Astrocyte of the spinal cord (primary cell): Measurements from ENCODE around the gene LCE3C.

Experiments
- DNase-seq: peaks from one replicate; pipeline ENCODE4 v3.0.0; 2011; ENCODE audit warnings: low read depth, low spot score
- H3K4me3 ChIP-seq: 2 replicates; pipeline ENCODE4 v1.5.1; 2011; ENCODE audit warnings: low read depth, mild to moderate bottlenecking, low read length, moderate library complexity
- CTCF ChIP-seq: IDR thresholded peaks from 2 replicates; pipeline ENCODE4 v1.5.1; 2012; ENCODE audit warnings: low read depth, mild to moderate bottlenecking, low read length, inconsistent platforms
- in situ Hi-C: cut with HindIII; loops from 2 replicates; pipeline ENCODE4 v1.10.0; 2017; ENCODE audit warnings: low sequenced_read_pairs

Gene LCE3C

DNA sequence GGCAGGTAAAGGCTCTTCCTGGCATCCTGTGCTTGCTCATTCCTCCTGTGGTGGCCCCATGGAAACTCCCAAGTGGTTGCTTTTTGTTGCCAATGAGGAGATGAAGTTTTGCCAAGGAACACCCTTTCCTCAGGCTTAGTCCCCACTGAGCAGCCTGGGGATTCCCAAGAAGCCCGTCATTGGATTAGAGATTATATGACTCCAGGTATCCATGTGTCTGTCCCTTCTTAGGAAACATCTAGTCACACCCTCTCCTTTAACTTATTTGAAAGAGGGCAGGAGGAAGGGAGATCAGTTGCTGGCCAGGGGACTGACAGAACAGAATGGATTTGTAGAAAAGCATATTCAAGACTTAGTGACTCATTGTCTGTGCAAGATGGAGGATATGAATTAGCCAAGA is 26.7 kb downstream of the LCE3C start:
- DNase-seq = no peak
- in situ Hi-C loops = no loop called here
- no peak for TF ChIP-seq CTCF

GRCh38 chr1:152630596-152630995 is 30.6 kb downstream of the LCE3C start:
- in situ Hi-C loops = no loop called here
- no peak for TF ChIP-seq CTCF

More for the DNA sequence above, 26.7 kb downstream of the LCE3C start:
- H3K4me3 ChIP-seq = no peak overlapping the region

DNA sequence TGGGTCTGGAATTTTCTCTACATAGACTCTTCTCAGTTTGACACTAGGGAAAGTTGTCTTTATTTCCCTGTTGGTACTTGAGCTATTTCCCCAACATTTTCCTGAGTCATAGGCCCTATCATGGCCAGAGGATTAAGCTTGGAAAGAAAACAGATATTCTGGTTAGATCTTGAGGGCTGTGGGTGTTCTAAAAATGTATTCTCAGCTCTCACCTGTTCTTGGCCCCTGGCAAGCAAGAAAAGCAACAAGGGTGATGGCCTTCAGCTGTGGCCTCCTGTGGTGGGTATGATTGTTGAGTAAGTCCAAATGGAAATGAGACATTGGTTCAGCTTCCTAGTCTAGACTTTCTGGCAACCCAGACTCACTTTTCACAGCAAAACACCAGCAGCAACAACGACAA is 40.3 kb downstream of the LCE3C start:
- no peak for TF ChIP-seq CTCF
- DNase-seq = no peak
- no peak overlapping the region for H3K4me3 ChIP-seq
- in situ Hi-C loops = no loop called here

More at GRCh38 chr1:152630596-152630995, 30.6 kb downstream of the LCE3C start:
- no peak overlapping the region for H3K4me3 ChIP-seq
- no peak for DNase-seq

GRCh38 chr1:152643945-152644344 is 43.9 kb downstream of the LCE3C start:
- in situ Hi-C loops = no loop called here
- DNase-seq = no peak
- H3K4me3 ChIP-seq = no peak overlapping the region
- no peak for TF ChIP-seq CTCF

- in situ Hi-C loops = no loop called here
- no peak for TF ChIP-seq CTCF
- DNase-seq = no peak
- H3K4me3 ChIP-seq = no peak overlapping the region
Observed at GRCh38 chr1:152645146-152645545, 45.1 kb downstream of the LCE3C start.

GRCh38 chr1:152646656-152647055 is 46.6 kb downstream of the LCE3C start:
- in situ Hi-C loops = no loop called here
- no peak for TF ChIP-seq CTCF
- DNase-seq = no peak
- H3K4me3 ChIP-seq = no peak overlapping the region
